HEK293T (cell line): Measurements from ENCODE around the gene ZNF200.
A peak's percentile ranks its signal among the peaks of the same experiment; 100 is the strongest.

Experiments used
- CTCF ChIA-PET: fragments of 350-600 bp; formaldehyde crosslinking; extraction: SDS; loops from one replicate; lab custom pipeline; 2021; ENCODE audit warnings: antibody characterized with exemption, inconsistent platforms; lab: Yijun Ruan, JAX
- POLR2A ChIA-PET: fragments of 350-600 bp; formaldehyde crosslinking; extraction: SDS; loops from one replicate; lab custom pipeline; 2020; ENCODE audit warnings: antibody characterized with exemption, inconsistent platforms; lab: Yijun Ruan, JAX
- DNase-seq: peaks from one replicate; pipeline ENCODE4 v3.0.0; 2012; ENCODE audit warnings: mixed read lengths; ENCODE audit errors: extremely low spot score
- ARNT ChIP-seq: fragments of 450-650 bp; IDR thresholded peaks from 2 replicates; pipeline ENCODE4 v1.6.1; 2017; ENCODE audit warnings: mild to moderate bottlenecking
- BHLHE40 ChIP-seq: fragments of 450-650 bp; IDR thresholded peaks from 2 replicates; pipeline ENCODE4 v1.6.1; 2016; ENCODE audit warnings: mild to moderate bottlenecking, moderate library complexity, borderline replicate concordance
- CTBP1 ChIP-seq: fragments of 450-650 bp; IDR thresholded peaks from 2 replicates; pipeline ENCODE4 v1.6.1; 2016; ENCODE audit warnings: borderline replicate concordance
- ELF4 ChIP-seq: fragments of 450-650 bp; IDR thresholded peaks from 2 replicates; pipeline ENCODE4 v1.6.1; 2017; ENCODE audit warnings: antibody characterized with exemption
- FOXA1 ChIP-seq: fragments of 450-650 bp; IDR thresholded peaks from 2 replicates; pipeline ENCODE4 v1.6.1; 2016; ENCODE audit warnings: mild to moderate bottlenecking
- FOXK2 ChIP-seq: fragments of 450-650 bp; IDR thresholded peaks from 2 replicates; pipeline ENCODE4 v1.6.1; 2016; ENCODE audit warnings: mild to moderate bottlenecking
- FOXM1 ChIP-seq: fragments of 450-650 bp; IDR thresholded peaks from 2 replicates; pipeline ENCODE4 v1.6.1; 2017; ENCODE audit warnings: mild to moderate bottlenecking, borderline replicate concordance
- HDGF ChIP-seq: fragments of 450-650 bp; IDR thresholded peaks from 2 replicates; pipeline ENCODE4 v1.6.1; 2017; ENCODE audit warnings: antibody characterized with exemption, borderline replicate concordance
- L3MBTL2 ChIP-seq: fragments of 450-650 bp; conservative IDR thresholded peaks from 2 replicates; pipeline ENCODE4 v1.6.1; 2016; ENCODE audit warnings: mild to moderate bottlenecking
- LEF1 ChIP-seq: fragments of 450-650 bp; IDR thresholded peaks from 2 replicates; pipeline ENCODE4 v1.6.1; 2017; ENCODE audit warnings: mild to moderate bottlenecking, borderline replicate concordance
- NFRKB ChIP-seq: fragments of 450-650 bp; IDR thresholded peaks from 2 replicates; pipeline ENCODE4 v1.6.1; 2016; ENCODE audit warnings: mild to moderate bottlenecking, moderate library complexity
- SP1 ChIP-seq: fragments of 450-650 bp; IDR thresholded peaks from 2 replicates; pipeline ENCODE4 v1.6.1; 2017
- SUZ12 ChIP-seq: fragments of 450-650 bp; IDR thresholded peaks from 2 replicates; pipeline ENCODE4 v1.6.1; 2016; ENCODE audit warnings: mild to moderate bottlenecking
- TARDBP ChIP-seq: fragments of 450-650 bp; IDR thresholded peaks from 2 replicates; pipeline ENCODE4 v1.6.1; 2016
- ZNF384 ChIP-seq: fragments of 450-650 bp; IDR thresholded peaks from 2 replicates; pipeline ENCODE4 v1.6.1; 2016
- TF ChIP-seq, protein P1 (sequence below): fragments of 450-650 bp; IDR thresholded peaks from 2 replicates; pipeline ENCODE4 v1.6.1; 2016

Gene ZNF200

DNA sequence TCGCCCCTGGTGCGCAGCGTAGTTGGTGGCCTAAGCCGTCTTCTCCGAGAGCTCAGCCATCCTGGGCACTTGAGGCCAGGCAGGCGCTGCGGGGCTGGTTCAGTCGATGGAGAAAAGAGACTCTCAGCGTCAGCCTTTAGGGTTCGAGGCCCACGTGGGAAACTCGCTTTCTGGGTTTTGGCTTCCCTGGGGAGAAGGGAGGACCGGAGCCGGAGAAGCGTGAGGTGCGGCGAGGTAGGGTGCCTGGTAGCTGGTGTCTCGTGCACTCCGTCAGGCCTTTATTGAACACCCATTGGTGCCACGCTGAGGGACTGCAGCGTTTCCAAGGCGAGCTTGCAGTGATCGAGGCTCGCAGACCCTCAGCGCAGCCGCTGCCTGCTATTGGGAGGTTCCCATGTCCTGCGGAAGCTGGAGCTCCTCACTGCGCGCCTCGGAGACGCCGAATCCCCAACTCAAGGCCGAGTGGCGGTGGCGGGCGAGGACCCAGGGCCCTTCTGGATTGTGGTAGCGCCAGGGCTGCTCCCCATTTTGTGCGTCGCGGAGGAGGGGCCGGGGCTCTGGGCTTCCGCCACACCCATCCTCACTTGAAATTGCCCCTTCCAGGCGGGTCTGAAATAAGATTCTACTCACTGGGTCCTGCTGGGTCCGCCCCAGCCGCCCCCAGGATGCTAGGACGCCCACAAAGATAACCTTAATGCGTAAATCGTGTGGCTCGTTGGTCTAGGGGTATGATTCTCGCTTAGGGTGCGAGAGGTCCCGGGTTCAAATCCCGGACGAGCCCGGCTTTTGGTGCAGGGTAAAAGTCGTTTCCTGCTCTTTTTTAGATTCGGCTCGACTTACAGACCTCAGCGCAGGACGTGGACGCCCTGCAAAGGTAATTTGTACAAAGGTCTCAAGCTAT, 45.8 kb downstream of the ZNF200 start:
- ChIA-PET CTCF (interaction anchor here (0.5 kb wide), 1 partner anchor 12 kb away, joined by 3 read pairs; no protein-coding TSS in a partner anchor), POLR2A (interaction anchor here (1.0 to 3.6 kb wide), 6 partner anchors 31 to 94 kb away, joined by 3 to 18 read pairs (median 6); partner anchors contain the start of genes ZNF213 and ZNF263)
- peak; percentile 50 for DNase-seq
- no peak for TF ChIP-seq FOXM1
- TF ChIP-seq LEF1, result no peak
- peak; percentile 88 for TF ChIP-seq L3MBTL2
- no peak for TF ChIP-seq BHLHE40
- TF ChIP-seq ELF4, result no peak
- TF ChIP-seq NFRKB, result no peak
- no peak for TF ChIP-seq TARDBP
- peak; percentile 32; the same call in 1 of the 2 replicates for TF ChIP-seq ZNF384
- no peak for TF ChIP-seq SP1
- no peak for TF ChIP-seq SUZ12
- TF ChIP-seq FOXA1, result no peak
- TF ChIP-seq ARNT, result no peak

DNA sequence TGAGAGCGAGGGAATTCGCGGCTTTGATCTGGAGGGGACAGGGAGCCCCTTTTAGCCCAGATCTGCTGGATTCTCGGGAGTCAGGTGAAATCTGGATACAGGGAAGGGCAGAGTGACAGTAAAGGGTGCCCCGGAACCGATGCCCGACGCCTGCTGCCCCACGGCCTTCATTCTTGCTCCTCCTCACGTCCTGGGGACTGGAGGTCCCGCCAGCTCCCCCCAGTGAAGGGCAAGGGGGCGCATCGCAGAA, 46.4 kb downstream of the ZNF200 start:
- TF ChIP-seq, protein P1, sequence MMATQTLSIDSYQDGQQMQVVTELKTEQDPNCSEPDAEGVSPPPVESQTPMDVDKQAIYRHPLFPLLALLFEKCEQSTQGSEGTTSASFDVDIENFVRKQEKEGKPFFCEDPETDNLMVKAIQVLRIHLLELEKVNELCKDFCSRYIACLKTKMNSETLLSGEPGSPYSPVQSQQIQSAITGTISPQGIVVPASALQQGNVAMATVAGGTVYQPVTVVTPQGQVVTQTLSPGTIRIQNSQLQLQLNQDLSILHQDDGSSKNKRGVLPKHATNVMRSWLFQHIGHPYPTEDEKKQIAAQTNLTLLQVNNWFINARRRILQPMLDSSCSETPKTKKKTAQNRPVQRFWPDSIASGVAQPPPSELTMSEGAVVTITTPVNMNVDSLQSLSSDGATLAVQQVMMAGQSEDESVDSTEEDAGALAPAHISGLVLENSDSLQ, result no peak
- TF ChIP-seq FOXK2, result no peak
- DNase-seq, result no peak
- ChIA-PET CTCF (no interaction called here), POLR2A (interaction anchor here (1.0 to 3.6 kb wide), 6 partner anchors 30 to 94 kb away, joined by 3 to 18 read pairs (median 6); partner anchors contain the start of genes ZNF213 and ZNF263)

DNA sequence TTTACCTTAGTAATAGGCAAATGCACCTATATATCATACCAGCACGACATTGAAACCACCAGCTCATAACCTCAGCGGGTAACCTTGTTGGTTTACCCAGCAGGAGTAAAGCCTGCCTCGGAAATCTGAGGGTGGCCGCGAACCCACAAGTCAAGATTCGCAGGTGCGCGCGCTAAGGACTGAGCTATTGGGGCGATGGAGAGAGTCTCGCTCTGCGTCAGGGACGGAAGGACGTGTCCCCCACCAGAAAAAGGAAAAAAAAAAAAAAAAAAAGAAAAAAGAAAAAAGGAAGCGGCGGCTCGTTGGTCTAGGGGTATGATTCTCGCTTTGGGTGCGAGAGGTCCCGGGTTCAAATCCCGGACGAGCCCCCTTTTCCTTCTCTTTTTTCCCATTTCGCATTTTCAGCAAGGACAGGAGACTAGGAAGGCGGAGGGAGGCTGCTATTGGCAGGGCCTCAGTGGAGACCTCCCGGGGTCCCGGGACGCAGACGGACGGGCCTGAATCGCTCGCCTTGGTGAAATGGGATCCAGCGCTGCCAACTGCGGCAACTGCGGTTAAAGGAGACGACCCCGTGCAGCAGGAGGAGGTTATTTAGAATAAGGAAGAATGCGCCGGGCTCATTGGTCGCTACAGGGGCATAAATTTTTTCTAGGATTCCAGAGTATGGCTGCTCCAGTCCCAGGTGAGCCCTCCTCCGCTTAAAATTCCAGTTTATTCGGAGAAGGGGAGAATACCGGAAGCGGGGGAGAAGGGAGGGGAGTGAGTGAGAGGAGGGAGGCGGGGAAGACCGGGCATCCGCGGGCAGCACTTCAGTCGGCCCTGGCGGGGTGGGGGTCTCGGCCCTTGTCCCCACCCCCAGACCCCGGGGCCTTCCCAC, 46.9 kb downstream of the ZNF200 start, which contains the start of gene OR1F1:
TSS of gene OR1F1 (plus strand) at position 407 of the 877 bp plus-strand sequence.
- ChIA-PET CTCF (no interaction called here), POLR2A (interaction anchor here (0.7 to 3.6 kb wide), 7 partner anchors 16 to 95 kb away, joined by 3 to 18 read pairs (median 4); partner anchors contain the start of genes ZNF213 and ZNF263)
- peak; percentile 34 for DNase-seq
- TF ChIP-seq, protein P1, result peak; percentile 88
- TF ChIP-seq L3MBTL2 (no peak), ARNT (no peak), SUZ12 (no peak), TARDBP (no peak), HDGF (no peak), ZNF384 (peak; percentile 100), CTBP1 (no peak; the same call in 1 of the 2 replicates)

DNA sequence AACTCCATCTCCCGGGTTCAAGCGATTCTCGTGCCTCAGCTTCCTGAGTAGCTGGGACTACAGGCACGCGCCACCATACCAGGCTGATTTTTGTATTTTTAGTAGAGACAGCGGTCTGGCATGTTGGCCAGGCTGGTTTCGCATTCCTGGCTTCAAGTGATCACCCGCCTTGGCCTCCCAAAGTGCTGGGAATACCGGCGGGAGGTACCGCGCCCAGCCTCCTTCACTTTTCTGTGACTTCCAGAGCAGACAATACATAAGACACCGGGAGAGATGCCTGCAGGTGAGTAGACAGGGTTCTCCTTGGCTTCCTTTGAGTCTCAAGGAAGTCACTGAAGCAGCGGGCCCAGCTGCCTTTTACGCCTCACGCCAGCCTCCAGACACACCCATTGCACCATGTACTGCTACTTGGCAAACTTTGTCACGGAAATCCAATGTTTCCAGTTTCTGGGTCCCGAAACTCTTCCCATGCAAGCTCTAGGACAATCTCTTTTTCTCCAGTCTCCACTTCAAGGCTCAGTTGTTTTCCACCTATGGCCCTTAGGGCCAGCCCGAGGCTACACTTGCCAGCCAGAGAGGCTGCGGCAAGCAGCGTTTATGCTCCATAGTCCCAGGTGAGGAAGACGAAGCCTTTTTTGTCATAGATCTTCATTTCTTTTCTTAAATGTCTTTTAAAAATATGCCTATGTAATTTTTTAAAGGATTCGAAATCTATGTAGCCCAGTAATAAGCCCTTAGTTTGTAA, 47.8 kb downstream of the ZNF200 start:
- DNase-seq, result no peak
- ChIA-PET POLR2A (interaction anchor here (1.1 to 3.6 kb wide), 3 partner anchors 37 to 96 kb away, joined by 3 to 18 read pairs (median 4); partner anchors contain the start of genes ZNF213 and ZNF263), CTCF (interaction anchor here (0.6 kb wide), 2 partner anchors 82 to 387 kb away, joined by 3 read pairs; no protein-coding TSS in a partner anchor)
- TF ChIP-seq SP1, result no peak
- no peak for TF ChIP-seq BHLHE40
- no peak for TF ChIP-seq ELF4
- TF ChIP-seq HDGF, result no peak
- no peak for TF ChIP-seq ARNT
- TF ChIP-seq, protein P1, result no peak
- no peak for TF ChIP-seq L3MBTL2
- TF ChIP-seq SUZ12, result no peak
- no peak for TF ChIP-seq ZNF384
- TF ChIP-seq TARDBP, result no peak
- TF ChIP-seq FOXM1, result no peak
- TF ChIP-seq CTBP1, result no peak

DNA sequence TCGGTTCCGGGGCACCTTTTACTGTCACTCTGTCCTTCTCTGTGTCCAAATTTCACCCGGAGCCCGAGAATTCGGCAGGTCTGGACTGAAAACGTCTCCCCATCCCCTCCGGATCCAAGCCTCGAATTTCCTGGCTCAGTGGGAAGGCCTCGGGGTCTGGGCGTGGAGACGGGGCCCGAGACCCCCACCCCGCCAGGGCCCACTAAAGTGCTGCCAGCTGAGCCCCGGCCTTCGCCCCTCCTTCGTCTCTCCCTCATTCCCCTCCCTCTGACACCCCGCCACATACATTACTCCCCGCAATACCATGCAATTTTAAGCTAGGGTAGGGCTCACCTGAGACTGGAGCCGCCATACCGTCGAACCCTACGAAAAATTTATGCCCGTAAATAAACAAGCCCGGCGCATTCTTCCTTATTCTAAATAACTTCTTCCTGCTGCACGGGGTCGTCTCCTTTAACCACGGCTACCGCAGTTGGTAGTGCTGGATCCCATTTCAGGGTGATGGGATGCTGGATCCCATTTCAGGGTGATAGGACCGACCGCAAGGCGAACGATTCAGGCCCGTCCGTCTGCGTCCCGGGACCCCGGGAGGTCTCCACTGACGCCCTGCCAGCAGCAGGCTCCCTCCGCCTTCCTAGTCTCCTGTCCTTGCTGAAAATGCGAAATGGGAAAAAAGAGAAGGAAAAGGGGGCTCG, 51.4 kb downstream of the ZNF200 start:
- ChIA-PET POLR2A (interaction anchor here (0.8 to 2.4 kb wide), 10 partner anchors 8 to 99 kb away, joined by 3 to 16 read pairs (median 5); partner anchors contain the start of genes ZNF213 and ZNF263), CTCF (interaction anchor here (0.7 to 1.7 kb wide), 6 partner anchors 9 to 36 kb away, joined by 3 to 6 read pairs (median 3); no protein-coding TSS in a partner anchor)
- DNase-seq, result no peak
- TF ChIP-seq ZNF384, result no peak
- no peak for TF ChIP-seq ELF4
- no peak for TF ChIP-seq LEF1
- no peak for TF ChIP-seq SP1
- no peak for TF ChIP-seq TARDBP
